Measurements from ENCODE around the gene ZNF512B. TPM values are rescaled to one million over a fixed set of nuclear protein-coding genes. Genes with fewer than 3 reads are reported as not detected.

ZNF512B gene
- 10.4 to 12.9 TPM (median 12.1 TPM) in 5 replicates for total RNA-seq (2022; extraction: Qiagen RNA extraction)

GRCh38 chr20:63969838-63970713 is at the start of gene ZNF512B:
Gene ZNF512B, minus strand, starts transcription at chr20:63969930. Its CDS starts 1,980 bp downstream, at chr20:63967950.

GRCh38 chr20:63980806-63981728 is 11.3 kb upstream of the ZNF512B start, which contains the start of gene PRPF6:
Gene PRPF6, plus strand, starts transcription at chr20:63981132. Its CDS starts 114 bp downstream, at chr20:63981246.

GRCh38 chr20:63979557-63980316 is 10.0 kb upstream of the ZNF512B start, which contains the start of gene SAMD10:
Gene SAMD10, minus strand, starts transcription at chr20:63979642. Its CDS starts 175 bp downstream, at chr20:63979467.

GRCh38 chr20:63955827-63956663 is 13.7 kb downstream of the ZNF512B start, which contains the start of gene UCKL1:
Gene UCKL1, minus strand, starts transcription at chr20:63956416. Its CDS starts 44 bp downstream, at chr20:63956372.

Other genes starting within 250 kb of the ZNF512B start
- 5.0 to 9.8 TPM (median 8.9 TPM) in 5 replicates for gene LIME1, start 233.3 kb downstream of the ZNF512B start, total RNA-seq (2022; extraction: Qiagen RNA extraction)
- gene SLC2A4RG, start 230.2 kb downstream of the ZNF512B start, total RNA-seq (2022; extraction: Qiagen RNA extraction) = 59.0 to 100 TPM (median 93.0 TPM) in 5 replicates
- 0.71 to 1.0 TPM (median 0.81 TPM) in 5 replicates for gene ZBTB46, start 138.7 kb downstream of the ZNF512B start, total RNA-seq (2022; extraction: Qiagen RNA extraction)
- gene ABHD16B, start 108.4 kb downstream of the ZNF512B start, total RNA-seq (2022; extraction: Qiagen RNA extraction) = 0.08 to 0.13 TPM in 2 of 5 replicates, not detected in the others
- gene TPD52L2, start 104.7 kb downstream of the ZNF512B start, total RNA-seq (2022; extraction: Qiagen RNA extraction) = 131 to 146 TPM (median 133 TPM) in 5 replicates
- gene DNAJC5, start 74.8 kb downstream of the ZNF512B start, total RNA-seq (2022; extraction: Qiagen RNA extraction) = 27.2 to 30.6 TPM (median 28.7 TPM) in 5 replicates
- gene UCKL1, start 13.5 kb downstream of the ZNF512B start, total RNA-seq (2022; extraction: Qiagen RNA extraction) = 25.7 to 34.2 TPM (median 31.7 TPM) in 5 replicates
- gene SAMD10, start 9.7 kb upstream of the ZNF512B start, total RNA-seq (2022; extraction: Qiagen RNA extraction) = not detected in 5 replicates
- gene PRPF6, start 11.2 kb upstream of the ZNF512B start, total RNA-seq (2022; extraction: Qiagen RNA extraction) = 49.4 to 62.8 TPM (median 53.2 TPM) in 5 replicates
- 0.23 to 0.52 TPM (median 0.32 TPM) in 5 replicates for gene C20orf204, start 66.3 kb upstream of the ZNF512B start, total RNA-seq (2022; extraction: Qiagen RNA extraction)
- 1.3 to 2.7 TPM (median 2.3 TPM) in 5 replicates for gene SOX18, start 79.7 kb upstream of the ZNF512B start, total RNA-seq (2022; extraction: Qiagen RNA extraction)
- gene TCEA2, start 93.3 kb upstream of the ZNF512B start, total RNA-seq (2022; extraction: Qiagen RNA extraction) = 26.0 to 48.5 TPM (median 44.8 TPM) in 5 replicates
- 29.7 to 38.9 TPM (median 36.5 TPM) in 5 replicates for gene RGS19, start 109.6 kb upstream of the ZNF512B start, total RNA-seq (2022; extraction: Qiagen RNA extraction)
- gene OPRL1, start 110.2 kb upstream of the ZNF512B start, total RNA-seq (2022; extraction: Qiagen RNA extraction) = 1.0 to 1.7 TPM (median 1.2 TPM) in 5 replicates
- 0.48 to 2.2 TPM (median 1.8 TPM) in 5 replicates for gene LKAAEAR1, start 114.5 kb upstream of the ZNF512B start, total RNA-seq (2022; extraction: Qiagen RNA extraction)
- gene NPBWR2, start 137.6 kb upstream of the ZNF512B start, total RNA-seq (2022; extraction: Qiagen RNA extraction) = not detected in 5 replicates
- 0.08 to 0.35 TPM (median 0.15 TPM) in 5 replicates for gene MYT1, start 194.5 kb upstream of the ZNF512B start, total RNA-seq (2022; extraction: Qiagen RNA extraction)